Epithelial cell of proximal tubule (primary cell): ENCODE results near the gene FAM222B. TPM values are rescaled to one million over a fixed set of nuclear protein-coding genes. Genes with fewer than 3 reads are reported as not detected.

Experiments
- DNase-seq: peaks from one replicate; pipeline ENCODE4 v3.0.0-alpha.2; 2011; ENCODE audit warnings: low read depth
- H3K4me3 ChIP-seq: 2 replicates; pipeline ENCODE4 v1.5.1; 2011; ENCODE audit warnings: low read depth, mild to moderate bottlenecking, low read length
- CTCF ChIP-seq: conservative IDR thresholded peaks from 2 replicates; pipeline ENCODE4 v1.5.1; 2012; ENCODE audit warnings: low read depth, mild to moderate bottlenecking, low read length
- total RNA-seq: library from RNA; depleted of rRNA; stranded (reverse); fragments of >200 nt; gene quantifications from 2 replicates; pipeline ENCODE4 v1.2.3, GENCODE V29; 2015

FAM222B gene
- total RNA-seq, 1 donor from 2014 or later, result 11.9 TPM

DNA sequence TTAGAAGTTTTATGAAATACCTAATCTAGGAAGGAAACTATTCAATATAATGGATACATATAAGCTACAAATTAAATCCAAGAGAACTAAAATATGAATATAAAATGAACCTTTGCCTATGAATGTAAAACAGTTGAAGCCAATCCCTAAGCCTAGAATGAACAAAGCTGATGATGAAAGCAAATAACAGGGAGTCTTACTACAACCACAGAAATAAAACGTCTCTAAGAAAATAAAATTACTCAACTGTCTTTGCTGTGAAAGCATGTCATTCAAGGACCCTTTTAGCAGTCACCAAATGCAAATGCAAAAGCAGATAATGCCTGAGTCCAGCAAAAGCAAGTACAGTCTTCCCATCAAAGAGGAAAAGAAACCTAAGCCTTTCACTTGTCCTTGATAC lies 23.0 kb downstream of the FAM222B start:
- no peak overlapping the region for H3K4me3 ChIP-seq
- DNase-seq, result no peak
- no peak for TF ChIP-seq CTCF

- no peak overlapping the region for H3K4me3 ChIP-seq
- DNase-seq, result no peak
- no peak for TF ChIP-seq CTCF
Observed at GRCh38 chr17:28818819-28819221, 23.8 kb downstream of the FAM222B start.

DNA sequence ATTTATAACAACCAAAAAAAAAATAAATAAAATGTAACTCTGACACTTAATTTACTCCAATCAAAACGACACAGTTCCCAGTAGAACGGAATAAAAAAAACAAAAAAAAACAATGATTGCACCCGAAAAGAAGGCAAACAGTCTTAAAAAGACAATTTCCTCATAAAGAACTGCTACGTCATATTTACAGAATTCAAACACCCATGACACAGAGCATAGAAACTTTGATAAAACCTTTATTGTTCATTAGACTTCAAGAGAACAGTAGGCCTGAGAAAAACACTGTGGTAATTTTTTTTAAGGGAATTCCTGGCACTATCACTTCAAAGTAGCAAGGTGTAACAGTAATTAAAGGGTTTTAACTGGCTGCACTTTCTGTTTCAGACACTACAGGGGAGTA lies 26.1 kb downstream of the FAM222B start:
- no peak for DNase-seq
- H3K4me3 ChIP-seq, result no peak overlapping the region
- TF ChIP-seq CTCF, result no peak

GRCh38 chr17:28812748-28813377 lies 29.7 kb downstream of the FAM222B start:
- no peak for DNase-seq
- H3K4me3 ChIP-seq, result peak overlapping the region; percentile 97
- TF ChIP-seq CTCF, result no peak

GRCh38 chr17:28812091-28812747 lies 30.4 kb downstream of the FAM222B start:
- DNase-seq, result no peak
- TF ChIP-seq CTCF, result no peak
- peak overlapping the region; percentile 97 for H3K4me3 ChIP-seq

DNA sequence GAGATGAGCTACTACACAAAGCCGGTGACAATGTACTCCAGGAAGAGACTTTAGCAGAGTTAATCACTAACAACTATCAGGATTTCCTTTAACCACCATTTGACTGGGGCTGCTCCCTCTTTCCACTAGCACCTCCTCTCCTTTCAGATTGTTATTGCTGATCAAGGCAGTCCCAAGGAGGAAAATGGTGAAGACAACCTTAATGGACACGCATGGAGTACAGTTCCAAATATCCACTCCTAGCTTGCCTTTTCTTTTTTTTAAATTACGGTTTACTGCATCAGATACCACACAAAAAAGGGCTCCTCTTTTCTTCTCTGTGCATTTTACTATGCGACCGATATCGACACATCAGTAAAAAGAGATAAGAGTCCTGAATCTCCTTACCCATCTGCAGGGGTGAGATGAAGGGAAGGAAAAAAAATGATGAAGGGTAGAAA lies 30.9 kb downstream of the FAM222B start:
- DNase-seq, result no peak
- H3K4me3 ChIP-seq, result peak overlapping the region; percentile 97
- TF ChIP-seq CTCF, result peak; percentile 17

DNA sequence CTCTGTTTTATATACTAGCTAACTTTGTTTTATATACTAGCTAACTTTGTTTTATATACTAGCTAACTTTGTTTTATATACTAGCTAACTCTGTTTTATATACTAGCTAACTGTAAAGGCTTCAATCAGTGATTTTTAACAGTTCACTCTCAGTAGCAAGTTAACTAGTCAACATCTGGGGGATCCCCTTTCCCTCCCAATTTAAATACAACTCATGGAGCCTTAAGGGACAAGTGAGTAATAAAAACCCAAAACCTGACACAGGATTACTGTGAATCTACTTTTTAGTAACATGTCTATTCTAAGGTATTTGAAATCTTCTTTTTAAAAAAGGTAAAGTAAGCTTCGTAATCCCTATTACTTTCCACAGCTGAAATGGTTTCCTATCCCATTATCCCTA lies 32.2 kb downstream of the FAM222B start:
- TF ChIP-seq CTCF, result no peak
- DNase-seq, result no peak
- peak overlapping the region; percentile 97 for H3K4me3 ChIP-seq
